A549 (cell line): ENCODE data around the gene GRIPAP1. TPM values are rescaled to one million over a fixed set of nuclear protein-coding genes. Genes with fewer than 3 reads are reported as not detected.

Experiments
- ATAC-seq, 2 experiments: fragments of 200-7000 bp in 1 of 2; fragments of >200 bp in 1 of 2; cut with Nextera tagmentation in 1 of 2; cut with Tn5 transposase in 1 of 2; 3 replicates each; pipeline versions ENCODE4 v1.8.0 to v1.9.1; 2018 to 2020; ENCODE audit warnings: mild to moderate bottlenecking in 1 of 2, moderate library complexity in 1 of 2
- CTCF ChIA-PET: fragments of 300-600 bp; sonication (Branson Sonifier 250); formaldehyde crosslinking; extraction: SDS; loops from one replicate; lab custom pipeline; 2021; ENCODE audit warnings: antibody characterized with exemption, inconsistent platforms; lab: Yijun Ruan, JAX
- POLR2A ChIA-PET: fragments of 350-600 bp; formaldehyde crosslinking; extraction: SDS; loops from one replicate; lab custom pipeline; 2021; ENCODE audit warnings: antibody characterized with exemption, inconsistent platforms; lab: Yijun Ruan, JAX
- DNase-seq, 2 experiments: peaks; one replicate each; pipeline versions ENCODE4 v3.0.0 to v3.0.0-alpha.2; 2011 to 2016; ENCODE audit warnings: low read depth in 1 of 2, low spot score in 1 of 2
- FAIRE-seq: peaks from 2 replicates; lab custom pipeline; 2011; peaks lifted over from hg19 to GRCh38; lab: Jason Lieb, UNC
- H3K27ac ChIP-seq, 2 experiments: fragments of >200 bp; sonication (Bioruptor Twin); formaldehyde crosslinking; 3 replicates each; pipeline ENCODE4 v1.5.1; 2016 to 2017
- H3K4me1 ChIP-seq: fragments of >200 bp; sonication (Bioruptor Twin); formaldehyde crosslinking; 3 replicates; pipeline ENCODE4 v1.6.1; 2016
- H3K4me2 ChIP-seq: fragments of >200 bp; sonication (Bioruptor Twin); formaldehyde crosslinking; 3 replicates; pipeline ENCODE4 v1.6.1; 2016
- H3K4me3 ChIP-seq: fragments of >200 bp; sonication (Bioruptor Twin); formaldehyde crosslinking; 3 replicates; pipeline ENCODE4 v1.5.1; 2016
- H3K9me3 ChIP-seq: fragments of >200 bp; sonication (Bioruptor Twin); formaldehyde crosslinking; 3 replicates; pipeline ENCODE4 v1.6.1; 2016
- BHLHE40 ChIP-seq: IDR thresholded peaks from 2 replicates; pipeline ENCODE4 v1.6.1; 2012; ENCODE audit warnings: low read depth, low read length, inconsistent platforms
- CBX2 ChIP-seq: fragments of 200-600 bp; sonication (generic); IDR thresholded peaks from 2 replicates; pipeline ENCODE4 v1.6.1; 2016; ENCODE audit warnings: low read depth, mild to moderate bottlenecking, borderline replicate concordance
- CBX8 ChIP-seq: fragments of 200-600 bp; sonication (generic); IDR thresholded peaks from 2 replicates; pipeline ENCODE4 v1.6.1; 2016
- CHD4 ChIP-seq: fragments of 200-600 bp; sonication (generic); IDR thresholded peaks from 2 replicates; pipeline ENCODE4 v1.6.1; 2016; ENCODE audit warnings: antibody characterized with exemption, mild to moderate bottlenecking, borderline replicate concordance
- CTCF ChIP-seq: fragments of >200 bp; sonication (Bioruptor Twin); formaldehyde crosslinking; IDR thresholded peaks from 3 replicates; pipeline ENCODE4 v1.5.1; 2016
- EHMT2 ChIP-seq: fragments of 200-600 bp; sonication (generic); IDR thresholded peaks from 2 replicates; pipeline ENCODE4 v1.6.1; 2016; ENCODE audit warnings: antibody characterized with exemption, low read depth, mild to moderate bottlenecking, moderate library complexity
- ELK1 ChIP-seq: fragments of 150-350 bp; IDR thresholded peaks from 2 replicates; pipeline ENCODE4 v1.6.1; 2014; ENCODE audit warnings: low read depth, mild to moderate bottlenecking, low read length
- EP300 ChIP-seq, 2 experiments: fragments of >200 bp; sonication (Bioruptor Twin); formaldehyde crosslinking; IDR thresholded peaks; 2 replicates in 1 of 2; 3 replicates in 1 of 2; pipeline ENCODE4 v1.6.1; 2016 to 2017
- ESRRA ChIP-seq: fragments of 150-350 bp; IDR thresholded peaks from 2 replicates; pipeline ENCODE4 v1.6.1; 2014; ENCODE audit warnings: mild to moderate bottlenecking, low read length, borderline replicate concordance
- FOXS1 ChIP-seq: fragments of 250-450 bp; sonication (Bioruptor Pico); IDR thresholded peaks from 2 replicates; pipeline ENCODE4 v1.5.0; 2020; ENCODE audit warnings: mild to moderate bottlenecking, moderate library complexity
- GATA3 ChIP-seq: IDR thresholded peaks from 2 replicates; pipeline ENCODE4 v1.6.1; 2012; ENCODE audit warnings: borderline replicate concordance
- HES2 ChIP-seq: fragments of >200 bp; sonication (Bioruptor Twin); formaldehyde crosslinking; IDR thresholded peaks from 2 replicates; pipeline ENCODE4 v1.6.1; 2016
- HOXA7 ChIP-seq: fragments of 250-450 bp; sonication (Bioruptor Pico); IDR thresholded peaks from 2 replicates; pipeline ENCODE4 v1.5.0; 2020; ENCODE audit warnings: mild to moderate bottlenecking, moderate library complexity
- HOXB13 ChIP-seq: fragments of 250-450 bp; sonication (Bioruptor Pico); IDR thresholded peaks from 2 replicates; pipeline ENCODE4 v1.5.0; 2020; ENCODE audit warnings: low read depth, mild to moderate bottlenecking, moderate library complexity
- JUN ChIP-seq, 2 experiments: fragments of >200 bp; sonication (Bioruptor Twin); formaldehyde crosslinking; IDR thresholded peaks; 2 replicates in 1 of 2; 3 replicates in 1 of 2; pipeline ENCODE4 v1.6.1; 2016 to 2017
- MAX ChIP-seq: IDR thresholded peaks from 2 replicates; pipeline ENCODE4 v1.6.1; 2012
- MAZ ChIP-seq: fragments of 150-350 bp; IDR thresholded peaks from 2 replicates; pipeline ENCODE4 v1.6.1; 2014; ENCODE audit warnings: antibody characterized with exemption, low read depth, low read length, borderline replicate concordance
- PBX3 ChIP-seq: IDR thresholded peaks from 2 replicates; pipeline ENCODE4 v1.6.1; 2012
- RAD21 ChIP-seq, 2 experiments: fragments of >200 bp in 1 of 2; sonication (Bioruptor Twin) in 1 of 2; formaldehyde crosslinking in 1 of 2; IDR thresholded peaks in 1 of 2; conservative IDR thresholded peaks in 1 of 2; 2 replicates in 1 of 2; 3 replicates in 1 of 2; pipeline ENCODE4 v1.6.1; 2012 to 2018; ENCODE audit warnings: inconsistent platforms in 1 of 2
- RARB ChIP-seq: fragments of 250-450 bp; sonication (Bioruptor Pico); IDR thresholded peaks from 2 replicates; pipeline ENCODE4 v1.8.0; 2021; ENCODE audit warnings: mild to moderate bottlenecking, moderate library complexity
- REST ChIP-seq: fragments of 200-600 bp; sonication (generic); IDR thresholded peaks from 2 replicates; pipeline ENCODE4 v1.6.1; 2016; ENCODE audit warnings: antibody characterized with exemption, mild to moderate bottlenecking, moderate library complexity
- RNF2 ChIP-seq: fragments of 200-600 bp; sonication (generic); IDR thresholded peaks from 2 replicates; pipeline ENCODE4 v1.6.1; 2016; ENCODE audit warnings: low read depth, mild to moderate bottlenecking, antibody characterized with exemption, moderate library complexity, borderline replicate concordance
- SMC3 ChIP-seq: fragments of >200 bp; sonication (Bioruptor Twin); formaldehyde crosslinking; IDR thresholded peaks from 3 replicates; pipeline ENCODE4 v1.6.1; 2018; ENCODE audit warnings: inconsistent platforms
- SREBF2 ChIP-seq: fragments of 450-650 bp; IDR thresholded peaks from 2 replicates; pipeline ENCODE4 v1.6.1; 2014; ENCODE audit warnings: mild to moderate bottlenecking, moderate library complexity
- ZNF302 ChIP-seq: fragments of 250-450 bp; sonication (Bioruptor Pico); IDR thresholded peaks from 2 replicates; pipeline ENCODE4 v1.9.0; 2021; ENCODE audit warnings: inconsistent platforms, mild to moderate bottlenecking, moderate library complexity
- ZSCAN20 ChIP-seq: fragments of 250-450 bp; sonication (Bioruptor Pico); IDR thresholded peaks from 2 replicates; pipeline ENCODE4 v1.8.0; 2022; ENCODE audit warnings: mild to moderate bottlenecking, moderate library complexity
- WGBS: methylation state at CpG from one replicate; pipeline ENCODE4 v1.1.6; 2017; ENCODE audit errors: missing lambda C conversion rate; 5-methylcytosine and 5-hydroxymethylcytosine counted together
- polyA plus RNA-seq, 4 experiments: library from polyadenylated mRNA; depleted of rRNA in 3 of 4; stranded (reverse); fragments of >200 nt; fragmentation: RNase III in 1 of 4; extraction: RNeasy Plus Mini Kit Qiagen cat#74134 plus additional on column Dnase treatment in 1 of 4; gene quantifications; 2 replicates in 3 of 4; 3 replicates in 1 of 4; pipeline ENCODE4 v1.2.3, GENCODE V29; 2011 to 2017

The GRIPAP1 gene
- polyA plus RNA-seq, 2 of the 4 experiments (the other 2 are of a cell fraction), result 33.7 to 34.3 TPM

GRCh38 chrX:48933757-48934156 is 68.3 kb downstream of the GRIPAP1 start (continued):
- TF ChIP-seq REST (no peak), EHMT2 (no peak)
- TF ChIP-seq, all 56 proteins: peak for 0

DNA sequence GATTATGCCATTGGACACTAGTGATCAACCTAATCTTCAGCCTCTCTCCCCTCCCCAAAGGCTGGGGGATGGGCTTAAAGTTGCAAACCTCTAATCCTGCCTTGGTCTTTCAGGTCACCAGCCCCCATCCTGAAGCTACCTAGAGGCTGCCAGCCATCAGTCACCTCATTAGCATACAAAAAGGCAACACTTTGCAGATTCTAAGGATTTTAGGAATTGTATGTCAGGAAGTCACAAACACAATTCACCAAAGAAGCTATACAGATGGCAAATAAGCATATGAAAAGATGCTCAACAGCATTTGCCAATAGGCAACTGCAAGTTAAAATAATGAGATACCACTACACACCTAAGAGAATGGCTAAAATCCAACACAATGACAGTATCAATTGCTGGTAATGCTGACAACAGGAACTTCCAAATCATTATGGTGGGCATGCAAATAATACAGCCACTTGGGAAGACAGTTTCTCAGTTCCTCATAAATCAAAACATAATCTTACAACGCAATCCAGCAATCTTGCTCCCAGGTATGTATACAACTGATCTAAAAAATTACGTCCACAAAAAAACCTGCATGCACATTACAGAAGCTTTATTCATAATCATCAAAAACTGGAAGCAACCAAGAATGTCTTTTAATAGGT is 74.2 kb downstream of the GRIPAP1 start:
- Histone ChIP-seq H3K9me3 (no peaks in the 10 kb centered on the region), H3K27ac (no peak overlapping the region), H3K4me3 (no peak overlapping the region), H3K4me2 (no peak overlapping the region), H3K4me1 (no peaks in the 10 kb centered on the region)
- ATAC-seq (no peak), DNase-seq (no peak), FAIRE-seq (no peak)
- WGBS, result 96% methylated on average over 2 of the region's 2 CpGs
- POLR2A ChIA-PET, result no interaction called here
- no peak for TF ChIP-seq EHMT2
- TF ChIP-seq GATA3, result no peak
- TF ChIP-seq RARB (CRISPR knock-in tag), result no peak
- no peak for TF ChIP-seq ZSCAN20
- TF ChIP-seq FOXS1 (CRISPR knock-in tag), result no peak
- no peak for TF ChIP-seq HES2
- no peak for TF ChIP-seq ESRRA
- no peak for TF ChIP-seq BHLHE40
- TF ChIP-seq SMC3, result no peak
- TF ChIP-seq CBX8, result no peak
- no peak for TF ChIP-seq JUN (IDR thresholded peaks at IDR 0.05)
- no peak for TF ChIP-seq HOXA7 (CRISPR knock-in tag)
- CTCF ChIA-PET, result interaction anchor here (1.0 to 1.3 kb wide), 2 partner anchors 17 to 18 kb away, joined by 3 to 4 read pairs; no protein-coding TSS in a partner anchor

GRCh38 chrX:48927123-48927522 is 74.9 kb downstream of the GRIPAP1 start:
- no peak overlapping the region for H3K27ac ChIP-seq
- no peak overlapping the region for H3K4me3 ChIP-seq
- 88% methylated on average over 5 of the region's 5 CpGs for WGBS
- H3K4me2 ChIP-seq, result no peak overlapping the region
- no peaks in the 10 kb centered on the region for H3K9me3 ChIP-seq
- no peaks in the 10 kb centered on the region for H3K4me1 ChIP-seq
- TF ChIP-seq SMC3 (no peak), SREBF2 (no peak), ZNF302 (no peak), RAD21 (conservative IDR thresholded peaks at IDR 0.05 in 1 of 2, IDR thresholded peaks at IDR 0.05 in 1 of 2) (no peak), ELK1 (no peak), CBX2 (no peak), MAX (no peak), EP300 (IDR thresholded peaks at IDR 0.05) (no peak), MAZ (no peak), RNF2 (no peak), PBX3 (no peak), HOXB13 (CRISPR knock-in tag) (no peak), CHD4 (no peak), CBX8 (no peak), CTCF (no peak)
- ChIA-PET POLR2A (no interaction called here), CTCF (interaction anchor here (1.3 kb wide), 1 partner anchor 19 kb away, joined by 3 read pairs; no protein-coding TSS in a partner anchor)
- no peak for ATAC-seq
- no peak for DNase-seq
- FAIRE-seq, result no peak
